K562 (cell line): ENCODE measurements around the gene PPP4R3A. TPM values are rescaled to one million over a fixed set of nuclear protein-coding genes. Genes with fewer than 3 reads are reported as not detected.
A peak's percentile ranks its signal among the peaks of the same experiment; 100 is the strongest.

ENCODE experiments used
- ATF4 ChIP-seq: fragments of 450-650 bp; formaldehyde crosslinking; IDR thresholded peaks from 2 replicates; pipeline ENCODE4 v1.4.0; 2022; ENCODE audit warnings: mild to moderate bottlenecking, moderate library complexity
- DACH1 ChIP-seq: fragments of 450-650 bp; IDR thresholded peaks from 2 replicates; pipeline ENCODE4 v1.6.1; 2018; ENCODE audit not compliant: partially characterized antibody
- ETV6 ChIP-seq, 3 experiments: fragments of 150-350 bp in 1 of 3; sonication (generic) in 1 of 3; formaldehyde crosslinking in 1 of 3; IDR thresholded peaks; 2 replicates each; pipeline versions ENCODE4 v1.6.1 to v1.8.0; 2014 to 2022; ENCODE audit warnings: borderline replicate concordance in 2 of 3, low read depth in 2 of 3, antibody characterized with exemption in 1 of 3, low read length in 1 of 3, mild to moderate bottlenecking in 1 of 3, missing genetic modification reagents in 1 of 3
- EZH2 ChIP-seq: IDR thresholded peaks from 2 replicates; pipeline ENCODE4 v1.6.1; 2012; ENCODE audit warnings: low read depth, mild to moderate bottlenecking, inconsistent platforms, low read length, borderline replicate concordance
- FUS ChIP-seq: fragments of 200-400 bp; formaldehyde crosslinking; optimal IDR thresholded peaks from 2 replicates; pipeline ENCODE3; 2017; ENCODE audit warnings: low read depth, low read length
- HLTF ChIP-seq: fragments of 450-650 bp; IDR thresholded peaks from 2 replicates; pipeline ENCODE4 v1.6.1; 2016
- KDM2B ChIP-seq: fragments of 250-450 bp; sonication (Bioruptor Pico); IDR thresholded peaks from 2 replicates; pipeline ENCODE4 v1.8.0; 2021; ENCODE audit warnings: mild to moderate bottlenecking, moderate library complexity
- KDM5B ChIP-seq: fragments of 200-600 bp; sonication (generic); IDR thresholded peaks from 2 replicates; pipeline ENCODE4 v1.6.1; 2012; ENCODE audit warnings: low read depth, mild to moderate bottlenecking, moderate library complexity, low read length, control low read depth, inconsistent platforms; ENCODE audit not compliant: insufficient replicate concordance
- MED1 ChIP-seq: sonication (generic); formaldehyde crosslinking; IDR thresholded peaks from 2 replicates; pipeline ENCODE4 v1.8.1; 2023; ENCODE audit warnings: missing genetic modification reagents, borderline replicate concordance
- MYBL2 ChIP-seq, 2 experiments: fragments of 450-650 bp in 1 of 2; sonication (generic) in 1 of 2; formaldehyde crosslinking in 1 of 2; IDR thresholded peaks; 2 replicates each; pipeline versions ENCODE4 v1.6.1 to v1.8.1; 2017 to 2022; ENCODE audit warnings: borderline replicate concordance in 1 of 2, inconsistent platforms in 1 of 2, low read depth in 1 of 2, mild to moderate bottlenecking in 1 of 2, missing genetic modification reagents in 1 of 2, moderate library complexity in 1 of 2
- PHF8 ChIP-seq: fragments of 200-600 bp; sonication (generic); IDR thresholded peaks from 2 replicates; pipeline ENCODE4 v1.6.1; 2012; ENCODE audit warnings: mixed run types, mild to moderate bottlenecking, inconsistent platforms, low read length, moderate library complexity, borderline replicate concordance
- SIN3A ChIP-seq, 2 experiments: fragments of 150-350 bp in 1 of 2; IDR thresholded peaks; 2 replicates each; pipeline ENCODE4 v1.6.1; 2011 to 2016; ENCODE audit warnings: borderline replicate concordance in 2 of 2, low read depth in 2 of 2, low read length in 2 of 2, mild to moderate bottlenecking in 2 of 2, moderate library complexity in 2 of 2; ENCODE audit not compliant: control insufficient read depth in 1 of 2
- SIX5 ChIP-seq, 2 experiments: IDR thresholded peaks; 2 replicates each; pipeline ENCODE4 v1.6.1; 2011; ENCODE audit warnings: low read length in 2 of 2, borderline replicate concordance in 1 of 2, low read depth in 1 of 2, mild to moderate bottlenecking in 1 of 2, moderate library complexity in 1 of 2; ENCODE audit not compliant: insufficient read depth in 1 of 2
- SRSF1 ChIP-seq: fragments of 200-400 bp; formaldehyde crosslinking; IDR thresholded peaks from 2 replicates; pipeline ENCODE4 v1.6.1; 2017; ENCODE audit warnings: mild to moderate bottlenecking, low read depth, low read length, moderate library complexity
- TBL1XR1 ChIP-seq, 2 experiments: IDR thresholded peaks; 2 replicates each; pipeline ENCODE4 v1.6.1; 2012; ENCODE audit warnings: improper control_type of control experiment in 2 of 2, low read length in 2 of 2, mild to moderate bottlenecking in 1 of 2
- TGIF2 ChIP-seq: sonication (generic); formaldehyde crosslinking; IDR thresholded peaks from 2 replicates; pipeline ENCODE4 v1.8.1; 2022; ENCODE audit warnings: mild to moderate bottlenecking, missing genetic modification reagents, moderate library complexity
- TOE1 ChIP-seq, 2 experiments: fragments of 450-650 bp in 1 of 2; sonication (generic) in 1 of 2; formaldehyde crosslinking in 1 of 2; IDR thresholded peaks; 2 replicates each; pipeline versions ENCODE4 v1.7.1 to v1.8.0; 2016 to 2022; ENCODE audit warnings: borderline replicate concordance in 2 of 2, mild to moderate bottlenecking in 2 of 2, antibody characterized with exemption in 1 of 2, inconsistent platforms in 1 of 2, low read depth in 1 of 2, missing genetic modification reagents in 1 of 2, moderate library complexity in 1 of 2
- ZNF57 ChIP-seq: fragments of 450-650 bp; formaldehyde crosslinking; IDR thresholded peaks from 2 replicates; pipeline ENCODE4 v1.4.0; 2020; ENCODE audit warnings: mild to moderate bottlenecking, moderate library complexity
- ZNF586 ChIP-seq: fragments of 450-650 bp; formaldehyde crosslinking; conservative IDR thresholded peaks from 2 replicates; pipeline ENCODE4 v1.4.0; 2020; ENCODE audit warnings: mild to moderate bottlenecking, moderate library complexity
- polyA plus RNA-seq, 8 experiments: library from polyadenylated mRNA; depleted of rRNA in 4 of 8; stranded (reverse) in 5 of 8; unstranded in 3 of 8; fragments of >200 nt; fragmentation: Nextera tagmentation in 2 of 8; fragmentation: Illumina TruSeq in 1 of 8; extraction: Ambion mirVana in 2 of 8; extraction: Trizol in 1 of 8; gene quantifications; 2 replicates each; pipeline versions ENCODE4 v1.2.1 to v1.2.3, GENCODE V29; 2011 to 2014; ENCODE audit warnings: inconsistent platforms in 1 of 8, missing spikeins in 1 of 8
- total RNA-seq, 7 experiments: library from RNA; depleted of rRNA in 6 of 7; stranded (reverse); fragments of >200 nt in 6 of 7; fragmentation: Illumina TruSeq in 2 of 7; extraction: Trizol in 2 of 7; gene quantifications; 2 replicates each; pipeline versions ENCODE4 v1.2.1 to v1.2.3, GENCODE V29; 2011 to 2021; ENCODE audit warnings: low replicate concordance in 1 of 7
- TF ChIP-seq, protein P1 (sequence below): fragments of 200-800 bp; sonication (Bioruptor generic); IDR thresholded peaks from 2 replicates; pipeline ENCODE4 v1.6.1; 2017; ENCODE audit warnings: missing genetic modification characterization, missing compliant biosample characterization
- TF ChIP-seq, protein P2 (sequence below): fragments of 450-650 bp; IDR thresholded peaks from 2 replicates; pipeline ENCODE4 v1.6.1; 2016

PPP4R3A gene
- total and polyA plus RNA-seq, 9 of the 15 experiments (the other 6 are each of a cell fraction or from before 2014, with no cell fraction given): 9.5 to 54.9 (median 44.9) TPM

GRCh38 chr14:91510171-91511042, at the start of gene PPP4R3A (continued):
- peak in 1 of 2 experiments; percentile 64; a peak in 2 of 4 replicates for TF ChIP-seq TBL1XR1 (IDR thresholded peaks at IDR 0.05; ENCODE audit: low read length in 2 of 2)
- no peak for TF ChIP-seq ZNF57 (CRISPR knock-in tag)
- TF ChIP-seq ZNF586: no peak
- peak; percentile 85 for TF ChIP-seq TOE1 (IDR thresholded peaks at IDR 0.05; ENCODE audit: borderline replicate concordance)
- no peak for TF ChIP-seq TOE1 (CRISPR knock-in tag; IDR thresholded peaks at IDR 0.05; ENCODE audit: borderline replicate concordance, low read depth)
- TF ChIP-seq ETV6 (IDR thresholded peaks at IDR 0.05; ENCODE audit: borderline replicate concordance in 1 of 2, low read depth in 2 of 2, low read length in 1 of 2): no peak
- TF ChIP-seq ETV6 (CRISPR knock-in tag; IDR thresholded peaks at IDR 0.05; ENCODE audit: borderline replicate concordance): no peak
- TF ChIP-seq SIN3A (IDR thresholded peaks at IDR 0.05; ENCODE audit: borderline replicate concordance in 2 of 2, control insufficient read depth in 1 of 2, low read depth in 2 of 2, low read length in 2 of 2): peak; percentile 75 to 77; a peak in 3 of 4 replicates
- TF ChIP-seq FUS: peak; percentile 66
- 0 out of 4 replicates have a peak, but pooled peaks of 1 of the 2 experiments have one; percentile 19 for TF ChIP-seq SIX5 (IDR thresholded peaks at IDR 0.05; ENCODE audit: borderline replicate concordance in 1 of 2, insufficient read depth in 1 of 2, low read depth in 1 of 2, low read length in 2 of 2)
- no peak for TF ChIP-seq HLTF
- TF ChIP-seq MED1 (CRISPR knock-in tag): no peak
- no peak for TF ChIP-seq TGIF2 (CRISPR knock-in tag)
- TF ChIP-seq, protein P1, sequence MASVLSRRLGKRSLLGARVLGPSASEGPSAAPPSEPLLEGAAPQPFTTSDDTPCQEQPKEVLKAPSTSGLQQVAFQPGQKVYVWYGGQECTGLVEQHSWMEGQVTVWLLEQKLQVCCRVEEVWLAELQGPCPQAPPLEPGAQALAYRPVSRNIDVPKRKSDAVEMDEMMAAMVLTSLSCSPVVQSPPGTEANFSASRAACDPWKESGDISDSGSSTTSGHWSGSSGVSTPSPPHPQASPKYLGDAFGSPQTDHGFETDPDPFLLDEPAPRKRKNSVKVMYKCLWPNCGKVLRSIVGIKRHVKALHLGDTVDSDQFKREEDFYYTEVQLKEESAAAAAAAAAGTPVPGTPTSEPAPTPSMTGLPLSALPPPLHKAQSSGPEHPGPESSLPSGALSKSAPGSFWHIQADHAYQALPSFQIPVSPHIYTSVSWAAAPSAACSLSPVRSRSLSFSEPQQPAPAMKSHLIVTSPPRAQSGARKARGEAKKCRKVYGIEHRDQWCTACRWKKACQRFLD (CRISPR knock-in tag): no peak
- peak; percentile 98 for TF ChIP-seq PHF8
- no peak for TF ChIP-seq KDM2B (CRISPR knock-in tag)
- TF ChIP-seq, protein P2, sequence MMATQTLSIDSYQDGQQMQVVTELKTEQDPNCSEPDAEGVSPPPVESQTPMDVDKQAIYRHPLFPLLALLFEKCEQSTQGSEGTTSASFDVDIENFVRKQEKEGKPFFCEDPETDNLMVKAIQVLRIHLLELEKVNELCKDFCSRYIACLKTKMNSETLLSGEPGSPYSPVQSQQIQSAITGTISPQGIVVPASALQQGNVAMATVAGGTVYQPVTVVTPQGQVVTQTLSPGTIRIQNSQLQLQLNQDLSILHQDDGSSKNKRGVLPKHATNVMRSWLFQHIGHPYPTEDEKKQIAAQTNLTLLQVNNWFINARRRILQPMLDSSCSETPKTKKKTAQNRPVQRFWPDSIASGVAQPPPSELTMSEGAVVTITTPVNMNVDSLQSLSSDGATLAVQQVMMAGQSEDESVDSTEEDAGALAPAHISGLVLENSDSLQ: peak; percentile 64
- 0 out of 2 replicates have a peak, but pooled peaks have one; percentile 4 for TF ChIP-seq ATF4 (CRISPR knock-in tag)
- TF ChIP-seq KDM5B: peak; percentile 73
- no peak for TF ChIP-seq EZH2
- TF ChIP-seq SRSF1: no peak; the same call in 1 of the 2 replicates
- no peak for TF ChIP-seq DACH1
- TF ChIP-seq MYBL2 (IDR thresholded peaks at IDR 0.05; ENCODE audit: low read depth): no peak
- TF ChIP-seq MYBL2 (CRISPR knock-in tag; IDR thresholded peaks at IDR 0.05; ENCODE audit: borderline replicate concordance): no peak
